Fibroblast of skin of right biceps (primary cell): ENCODE results near the gene CSPG4.
A peak's percentile ranks its signal among the peaks of the same experiment; 100 is the strongest.
"Not testable (repeated sequence)": the region's sequence is repeated elsewhere in the genome, so short reads cannot be mapped to it uniquely, and the experiment has no call there.

Experiments
- DNase-seq: peaks from one replicate; pipeline ENCODE4 v3.0.0-alpha.2; 2013

CSPG4 gene

GRCh38 chr15:75712668-75713337 lies at the start of gene CSPG4:
Gene CSPG4, minus strand, starts transcription at chr15:75712848. Its CDS starts 93 bp downstream, at chr15:75712755.
- peak; percentile 79 for DNase-seq

- not testable (repeated sequence) for DNase-seq
Measured at GRCh38 chr15:75762357-75762718, 49.7 kb upstream of the CSPG4 start.

- no peak for DNase-seq
Measured at GRCh38 chr15:75761446-75762356, 49.1 kb upstream of the CSPG4 start.

GRCh38 chr15:75760704-75761435 lies 48.2 kb upstream of the CSPG4 start:
- DNase-seq = no peak

- DNase-seq = not testable (repeated sequence)
Measured at GRCh38 chr15:75760131-75760520, 47.5 kb upstream of the CSPG4 start.

GRCh38 chr15:75759416-75760130 lies 46.9 kb upstream of the CSPG4 start:
- DNase-seq = peak; percentile 6

- peak; percentile 91 for DNase-seq
Measured at GRCh38 chr15:75758071-75758872, 45.6 kb upstream of the CSPG4 start.

- not testable (repeated sequence) for DNase-seq
Measured at GRCh38 chr15:75754871-75755270, 42.2 kb upstream of the CSPG4 start.

- no peak for DNase-seq
Measured at GRCh38 chr15:75753145-75753544, 40.5 kb upstream of the CSPG4 start.

- no peak for DNase-seq
Measured at GRCh38 chr15:75751891-75752290, 39.2 kb upstream of the CSPG4 start.

GRCh38 chr15:75751116-75751875 lies 38.6 kb upstream of the CSPG4 start:
- no peak for DNase-seq

- DNase-seq = no peak
Measured at GRCh38 chr15:75750261-75751050, 37.8 kb upstream of the CSPG4 start.

GRCh38 chr15:75749820-75750219 lies 37.2 kb upstream of the CSPG4 start:
- DNase-seq = no peak

GRCh38 chr15:75748882-75749281 lies 36.2 kb upstream of the CSPG4 start:
- not testable (repeated sequence) for DNase-seq

- DNase-seq = not testable (repeated sequence)
Measured at GRCh38 chr15:75747121-75747520, 34.5 kb upstream of the CSPG4 start.

- no peak for DNase-seq
Measured at GRCh38 chr15:75745305-75745704, 32.7 kb upstream of the CSPG4 start.

- not testable (repeated sequence) for DNase-seq
Measured at GRCh38 chr15:75742346-75742745, 29.7 kb upstream of the CSPG4 start.

- DNase-seq = no peak
Measured at GRCh38 chr15:75739791-75740190, 27.1 kb upstream of the CSPG4 start.

GRCh38 chr15:75738647-75739325 lies 26.1 kb upstream of the CSPG4 start:
- peak; percentile 93 for DNase-seq
